Measurements from ENCODE around the gene TBC1D1.

DNA sequence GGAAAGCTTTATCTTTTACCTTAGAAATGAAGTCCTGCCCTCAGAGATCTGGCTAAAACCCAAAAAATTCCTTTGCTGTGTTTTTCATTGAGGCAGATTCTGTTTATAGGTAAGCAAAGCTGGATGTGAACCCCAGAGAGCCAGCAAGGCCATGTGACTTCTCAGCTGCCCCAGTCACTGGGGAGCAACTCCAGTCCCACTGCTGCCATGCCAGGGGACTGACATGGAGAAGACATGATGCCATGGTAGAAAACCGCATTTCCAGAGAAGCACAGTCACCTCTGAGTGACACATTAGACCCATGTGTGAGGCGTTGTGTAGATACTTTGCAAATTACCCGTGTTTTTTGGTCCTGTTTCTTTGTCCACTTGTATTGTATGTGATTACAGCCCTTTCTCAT lies 114.8 kb downstream of the TBC1D1 start:
- TF ChIP-seq, protein P1, sequence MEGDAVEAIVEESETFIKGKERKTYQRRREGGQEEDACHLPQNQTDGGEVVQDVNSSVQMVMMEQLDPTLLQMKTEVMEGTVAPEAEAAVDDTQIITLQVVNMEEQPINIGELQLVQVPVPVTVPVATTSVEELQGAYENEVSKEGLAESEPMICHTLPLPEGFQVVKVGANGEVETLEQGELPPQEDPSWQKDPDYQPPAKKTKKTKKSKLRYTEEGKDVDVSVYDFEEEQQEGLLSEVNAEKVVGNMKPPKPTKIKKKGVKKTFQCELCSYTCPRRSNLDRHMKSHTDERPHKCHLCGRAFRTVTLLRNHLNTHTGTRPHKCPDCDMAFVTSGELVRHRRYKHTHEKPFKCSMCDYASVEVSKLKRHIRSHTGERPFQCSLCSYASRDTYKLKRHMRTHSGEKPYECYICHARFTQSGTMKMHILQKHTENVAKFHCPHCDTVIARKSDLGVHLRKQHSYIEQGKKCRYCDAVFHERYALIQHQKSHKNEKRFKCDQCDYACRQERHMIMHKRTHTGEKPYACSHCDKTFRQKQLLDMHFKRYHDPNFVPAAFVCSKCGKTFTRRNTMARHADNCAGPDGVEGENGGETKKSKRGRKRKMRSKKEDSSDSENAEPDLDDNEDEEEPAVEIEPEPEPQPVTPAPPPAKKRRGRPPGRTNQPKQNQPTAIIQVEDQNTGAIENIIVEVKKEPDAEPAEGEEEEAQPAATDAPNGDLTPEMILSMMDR (conservative IDR thresholded peaks at IDR 0.05; ENCODE audit: low read depth, low read length) = no peak
- TF ChIP-seq EZH2 (IDR thresholded peaks at IDR 0.05; ENCODE audit: low read length, unreplicated experiment) = no peak

Data from PC-3 (cell line).